ENCODE data around the gene FBXO41.

The FBXO41 gene

DNA sequence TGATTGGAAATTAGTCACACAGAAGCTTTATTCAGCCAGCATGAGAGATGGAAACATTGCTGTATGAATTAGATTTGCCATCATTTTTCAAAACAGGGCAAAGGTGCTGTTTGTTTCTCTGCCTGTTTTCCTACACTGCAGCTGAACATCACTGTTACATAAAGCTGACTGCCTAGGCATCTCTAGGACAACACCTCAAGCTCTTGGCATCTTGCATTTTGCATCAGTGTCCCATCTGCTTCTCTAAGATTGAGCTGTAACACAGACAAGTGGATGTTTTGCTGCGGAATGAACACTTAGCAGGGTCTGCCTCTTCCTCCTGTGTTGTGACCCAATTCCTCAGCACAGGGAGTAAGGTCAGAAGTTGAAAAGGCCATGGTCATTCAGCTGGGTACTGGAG is 45.3 kb downstream of the FBXO41 start:
- DNase-seq: no peak

DNA sequence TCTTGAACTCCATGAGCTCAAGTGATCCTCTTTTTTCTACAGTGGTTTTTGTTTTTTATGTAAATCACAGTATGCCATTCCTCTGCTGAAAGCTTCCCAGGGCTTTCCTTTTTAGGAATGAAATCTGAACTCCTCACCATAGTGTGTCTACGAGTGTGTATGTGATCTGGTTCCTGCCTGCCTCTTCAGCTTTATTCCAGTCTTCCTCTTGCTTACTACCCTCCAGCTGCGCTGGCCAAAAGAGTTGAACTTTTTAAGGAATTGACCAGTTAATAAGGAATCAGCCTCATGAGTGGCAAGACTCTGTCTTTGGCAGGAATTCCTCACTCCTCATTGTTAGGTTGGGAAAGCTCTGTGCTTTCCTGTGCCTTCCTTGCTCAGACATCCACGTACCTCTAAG is 46.1 kb downstream of the FBXO41 start:
- DNase-seq: no peak

DNA sequence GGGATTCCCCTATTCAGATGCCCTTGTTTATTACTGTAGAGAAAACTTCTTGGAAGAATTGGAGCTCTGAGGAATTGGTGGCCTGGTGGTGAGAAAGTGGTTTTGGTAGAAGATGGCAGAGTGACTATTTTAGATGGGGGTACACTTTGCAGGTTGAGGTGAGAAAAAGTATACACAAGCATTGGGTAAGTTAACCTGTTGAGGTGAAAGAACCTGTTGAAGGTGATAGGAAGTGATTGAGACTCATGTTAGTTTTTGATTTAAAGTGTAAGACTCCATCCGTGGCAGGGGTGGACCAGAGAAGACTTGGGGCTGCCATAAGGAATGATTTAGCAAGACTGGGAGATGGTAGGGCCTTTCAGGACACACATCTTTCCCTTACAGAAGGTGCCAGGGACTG is 47.1 kb downstream of the FBXO41 start:
- DNase-seq: no peak

DNA sequence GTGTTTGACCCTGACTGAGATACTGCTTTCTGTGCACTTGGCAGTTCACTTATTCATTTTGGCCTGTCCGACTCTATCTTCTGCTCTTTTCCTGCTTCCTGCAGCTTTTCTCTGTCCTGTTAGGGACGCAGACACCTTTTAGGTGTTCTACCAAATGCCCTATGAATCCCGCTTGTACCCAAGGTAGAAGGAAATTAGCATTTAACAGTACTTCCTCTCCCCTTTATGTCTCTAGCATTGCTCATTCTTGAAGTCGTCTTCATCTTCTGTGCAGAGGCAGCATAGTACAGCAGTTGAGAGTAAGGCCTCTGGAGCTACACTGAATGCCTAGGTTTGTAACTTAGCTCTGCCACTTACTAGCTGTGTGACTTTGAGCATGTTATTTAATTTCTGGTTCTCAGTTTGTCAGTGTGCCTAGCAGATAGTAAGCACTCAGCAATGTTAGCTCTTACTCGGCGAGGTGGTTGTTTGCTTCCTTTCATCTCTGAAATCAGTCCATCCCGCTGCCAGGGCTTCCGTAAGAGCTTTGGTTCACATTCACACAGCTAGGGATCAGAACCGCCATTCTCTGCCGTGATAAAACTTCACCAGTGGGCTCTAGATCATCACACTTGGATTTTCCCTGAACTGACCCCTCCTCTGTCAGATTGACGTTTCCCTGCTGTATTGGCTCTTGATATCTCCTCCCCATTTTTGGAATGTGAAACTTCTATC is 48.8 kb downstream of the FBXO41 start:
- no peak for DNase-seq

DNA sequence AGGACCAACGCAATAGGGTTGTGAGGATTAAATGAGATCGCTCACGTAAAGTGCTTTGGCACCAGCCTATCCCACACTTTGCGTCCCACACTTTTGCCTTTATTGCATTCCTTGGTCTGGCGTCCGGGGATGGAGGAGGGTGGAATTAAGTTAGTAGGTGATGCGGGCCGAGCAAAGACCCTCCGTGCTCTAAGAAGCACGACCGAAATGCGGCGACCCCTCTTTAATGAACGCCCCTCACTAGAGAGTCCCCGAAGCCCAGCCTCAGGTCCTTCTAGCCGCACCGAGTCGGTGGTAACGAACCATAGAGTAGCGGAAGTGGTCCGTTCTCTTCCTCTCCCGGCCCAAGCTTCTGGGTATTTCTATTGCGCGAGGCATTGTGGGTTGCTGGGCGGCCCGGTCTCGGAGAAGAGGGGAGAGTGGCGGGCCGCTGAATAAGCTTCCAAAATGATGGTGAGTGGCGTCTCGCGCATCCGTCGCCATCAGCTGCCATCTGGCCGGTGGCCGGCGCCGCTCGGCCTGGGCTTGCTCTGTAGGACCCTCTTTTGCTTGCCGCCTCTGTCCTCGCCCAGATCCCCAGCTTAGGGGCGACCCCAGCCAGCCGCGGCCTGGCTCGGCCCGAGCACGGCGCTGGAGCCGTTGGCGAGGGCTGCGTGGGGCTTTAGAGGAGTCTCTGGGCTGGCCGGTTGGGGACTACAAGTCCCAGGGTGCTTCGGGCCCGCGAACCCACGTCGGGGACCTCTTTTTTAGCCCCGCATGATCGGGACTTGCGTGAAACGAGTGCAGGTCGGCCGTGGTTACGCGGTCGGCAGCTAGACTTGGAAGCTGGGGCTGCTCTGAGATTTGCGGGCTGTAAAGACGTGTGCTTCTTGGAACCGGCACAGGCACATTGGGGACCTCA is 50.1 kb downstream of the FBXO41 start, which contains the start of gene CCT7:
Gene CCT7 (plus strand): TSS at position 377 of the 901 bp plus-strand sequence. CDS start 71 bp downstream, at position 448.
- peak; percentile 91 for DNase-seq

DNA sequence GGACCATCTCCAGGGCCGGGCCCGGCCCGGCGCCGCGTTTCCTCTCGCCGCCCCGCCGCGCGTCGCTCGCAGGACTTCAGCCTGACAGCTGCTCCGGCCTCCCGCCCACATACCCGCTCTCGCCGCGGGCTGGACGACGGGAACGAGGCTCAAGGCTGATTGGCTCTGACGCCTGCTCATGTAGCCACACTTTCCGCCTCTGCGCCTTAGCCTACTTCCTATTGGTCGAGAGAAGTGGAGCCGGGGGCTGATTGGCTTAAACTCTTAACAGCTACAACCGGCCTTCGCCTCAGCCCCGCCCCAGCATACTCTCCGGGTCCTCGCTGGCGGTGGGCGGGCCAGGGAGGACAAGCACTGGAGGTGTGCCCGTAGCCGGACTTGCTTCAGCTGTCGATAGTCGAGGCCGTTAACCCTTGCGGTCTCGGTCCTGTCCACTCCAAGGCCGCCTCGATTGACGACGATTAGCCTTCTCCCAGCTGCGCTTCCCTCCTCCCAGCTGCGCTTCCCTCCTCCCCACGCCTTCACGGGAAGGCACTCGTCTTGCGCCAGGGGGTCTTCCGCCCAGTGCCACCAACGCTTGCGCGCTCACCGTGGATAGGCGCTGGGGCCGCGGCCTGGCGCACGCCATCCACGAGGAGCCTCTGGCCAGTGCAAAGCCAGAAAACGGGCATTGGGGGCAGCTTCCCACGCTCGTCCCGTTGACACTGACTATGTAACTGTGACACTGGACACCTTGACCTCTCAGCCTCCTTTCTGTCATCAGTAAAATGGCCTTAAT is 50.9 kb downstream of the FBXO41 start, which contains the start of gene PRADC1:
Gene PRADC1 (minus strand): TSS at position 86 of the 778 bp plus-strand sequence. CDS start 79 bp downstream, at position 7.
- peak; percentile 97 for DNase-seq

DNA sequence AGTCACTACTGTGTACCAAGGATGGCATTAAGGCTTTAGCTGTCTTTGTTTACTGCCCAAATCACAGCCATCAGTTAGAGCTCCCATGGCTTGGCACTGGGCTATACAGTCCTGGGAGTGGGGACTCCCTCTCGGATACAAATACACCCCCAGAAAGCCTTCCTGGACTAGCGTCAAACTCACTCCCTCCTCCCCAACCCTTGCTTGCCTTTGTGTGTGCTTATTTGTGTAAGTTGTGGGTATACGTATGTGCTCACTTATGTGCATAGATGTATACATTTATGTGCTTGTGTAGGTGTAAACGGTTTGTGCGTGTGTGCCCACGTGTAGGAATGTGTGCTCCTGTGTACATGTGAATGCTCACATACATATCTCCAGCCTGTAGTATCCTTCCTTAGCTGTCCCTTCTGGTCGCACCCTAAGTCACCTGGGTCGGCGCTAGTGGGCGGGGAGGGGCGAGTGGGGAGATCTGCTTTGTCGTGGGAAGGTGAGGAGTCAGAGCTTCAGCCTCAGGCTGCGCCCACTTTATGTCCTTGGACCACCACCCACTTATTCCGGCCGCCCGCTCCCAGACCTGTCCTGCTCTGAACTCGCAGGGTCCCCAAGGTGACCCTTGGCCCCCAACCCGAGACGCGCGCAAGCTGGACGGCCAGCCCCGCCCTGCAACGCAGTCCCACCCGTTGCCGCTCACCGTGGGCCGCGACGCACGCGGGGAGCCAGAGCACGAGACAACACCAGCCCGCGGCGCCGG is 51.7 kb downstream of the FBXO41 start:
- DNase-seq: no peak

DNA sequence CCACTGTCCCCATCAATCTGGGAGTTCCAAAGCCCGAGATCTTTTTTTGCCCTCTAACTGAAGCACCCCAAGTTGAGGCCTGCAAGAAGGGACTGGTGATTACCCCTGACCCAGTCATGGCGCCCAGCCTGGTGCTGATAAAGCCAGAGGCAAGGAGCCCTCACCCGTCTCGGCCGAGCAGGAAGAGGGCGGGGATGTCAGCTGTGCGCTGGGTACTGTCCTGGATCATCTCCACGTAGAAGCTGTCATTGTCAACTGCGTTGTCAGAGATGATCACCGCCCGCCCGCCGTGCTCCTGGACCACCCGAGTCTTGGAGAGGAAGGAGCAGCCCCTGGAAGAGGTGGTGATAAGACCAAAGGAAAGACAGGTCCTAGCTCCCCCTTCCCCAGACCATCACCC is 55.6 kb downstream of the FBXO41 start:
- no peak for DNase-seq

DNA sequence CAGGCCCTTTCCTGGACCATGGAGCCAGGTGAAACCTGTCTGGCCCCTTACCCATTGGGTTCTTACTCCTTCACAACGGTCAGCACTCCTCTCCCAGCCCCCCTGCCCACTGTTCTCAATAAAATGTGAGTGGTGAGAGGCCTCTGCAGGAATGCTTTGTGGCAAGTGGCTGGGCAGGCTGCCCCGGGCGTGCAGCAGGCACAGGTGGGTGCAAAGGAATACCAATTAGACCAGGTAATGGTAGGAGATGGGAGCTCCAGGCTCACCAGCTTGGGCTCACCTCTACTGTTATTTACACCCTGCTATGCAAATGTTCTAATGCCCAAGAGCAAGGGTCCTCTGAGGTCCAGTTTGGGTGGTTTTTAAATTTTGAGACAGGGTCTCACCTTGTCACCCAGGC is 57.2 kb downstream of the FBXO41 start:
- no peak for DNase-seq

DNA sequence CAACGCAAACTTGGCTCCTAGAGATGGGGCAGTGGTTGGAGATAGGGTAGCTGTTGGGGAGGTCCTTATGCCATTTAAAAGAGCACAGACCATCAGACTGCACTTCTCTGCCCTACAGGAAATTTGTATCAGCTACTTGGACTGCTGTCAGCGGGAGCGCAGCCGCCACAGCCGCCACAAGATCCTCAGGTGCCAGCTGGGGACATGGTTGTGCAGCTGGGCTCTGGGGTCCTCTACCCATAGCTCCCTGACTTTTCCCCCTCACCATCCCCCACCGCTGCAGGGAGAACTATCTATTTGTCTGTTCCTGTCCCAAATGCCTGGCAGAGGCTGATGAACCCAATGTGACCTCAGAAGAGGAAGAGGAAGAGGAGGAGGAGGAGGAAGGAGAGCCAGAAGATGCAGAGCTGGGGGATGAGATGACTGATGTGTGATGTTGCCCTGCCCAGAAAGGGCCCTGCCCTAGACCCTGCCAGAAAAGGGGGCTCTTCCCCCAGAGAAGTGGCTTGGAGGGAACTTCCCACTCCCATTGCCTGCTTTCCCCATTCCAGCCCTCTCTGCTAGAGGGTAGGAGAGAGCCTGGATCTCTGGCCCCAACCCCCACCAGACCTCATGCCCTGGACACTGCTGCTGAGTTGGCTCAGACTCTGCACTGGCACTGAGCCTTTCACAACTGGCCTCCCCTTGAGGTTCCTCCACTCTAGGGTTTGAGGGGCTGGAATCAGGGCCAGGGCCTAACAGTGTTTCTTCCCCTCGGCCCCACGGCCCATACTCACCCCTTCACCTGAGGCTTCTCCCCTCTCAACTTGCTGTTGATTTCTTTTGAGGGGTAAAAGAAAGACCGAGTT is 58.5 kb downstream of the FBXO41 start:
- DNase-seq: no peak

DNA sequence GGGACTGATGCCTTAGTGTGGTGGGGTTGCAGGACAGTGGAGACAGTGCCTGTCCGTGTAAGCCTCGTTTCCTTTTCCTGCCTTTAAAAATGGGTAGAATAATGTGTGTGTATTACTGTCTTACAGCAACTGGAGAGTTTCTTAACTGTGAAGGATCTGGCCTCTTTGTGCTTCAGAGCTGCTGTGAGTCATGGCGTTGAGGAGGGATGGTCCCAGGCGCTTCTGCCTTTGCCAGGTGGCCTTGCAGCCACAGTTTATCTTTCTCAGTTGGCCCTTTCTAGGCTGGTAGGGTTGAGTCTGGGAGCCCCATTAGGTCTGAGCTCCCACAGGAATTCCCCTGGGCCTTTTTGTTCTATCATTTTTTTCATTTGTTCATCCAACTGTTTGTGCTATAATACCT is 60.5 kb downstream of the FBXO41 start:
- DNase-seq: no peak

DNA sequence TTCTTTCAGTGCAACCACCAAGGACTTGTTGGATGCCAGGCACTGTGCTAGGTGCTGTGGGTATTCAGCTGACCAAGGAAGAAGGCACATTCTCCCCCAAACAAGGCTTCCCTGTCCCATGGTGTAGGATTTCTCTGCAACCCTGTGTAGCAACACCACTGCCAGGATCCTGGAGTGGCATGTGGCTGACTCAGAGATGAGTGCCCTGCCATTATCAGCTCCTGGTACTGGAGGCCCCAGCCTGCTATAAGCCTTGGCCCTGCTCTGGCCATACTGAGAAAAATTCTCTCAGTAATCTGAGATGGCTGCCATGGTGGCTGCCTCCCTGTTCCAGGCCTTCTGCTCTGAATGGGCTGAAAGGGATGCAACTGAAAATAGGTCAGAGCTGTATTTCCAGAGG is 66.0 kb downstream of the FBXO41 start:
- no peak for DNase-seq

DNA sequence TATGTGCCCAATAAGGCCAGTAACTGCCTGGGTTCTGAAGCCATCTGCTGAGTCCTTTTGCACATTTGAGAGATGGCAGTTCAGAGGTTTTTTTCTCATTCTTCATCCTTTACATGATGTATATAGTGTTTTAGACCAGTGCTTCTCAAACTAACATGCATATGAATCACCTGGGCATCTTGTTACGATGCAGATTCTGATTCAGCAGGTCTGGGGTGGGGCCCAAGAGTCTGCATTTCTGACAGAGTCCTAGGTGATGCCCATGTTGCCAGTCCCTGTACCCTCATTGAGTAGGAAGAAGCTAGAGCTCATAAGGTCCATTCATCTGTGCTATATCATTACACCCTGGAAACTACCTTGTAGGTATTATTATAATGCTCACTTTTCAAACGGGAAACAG is 66.5 kb downstream of the FBXO41 start:
- no peak for DNase-seq

DNA sequence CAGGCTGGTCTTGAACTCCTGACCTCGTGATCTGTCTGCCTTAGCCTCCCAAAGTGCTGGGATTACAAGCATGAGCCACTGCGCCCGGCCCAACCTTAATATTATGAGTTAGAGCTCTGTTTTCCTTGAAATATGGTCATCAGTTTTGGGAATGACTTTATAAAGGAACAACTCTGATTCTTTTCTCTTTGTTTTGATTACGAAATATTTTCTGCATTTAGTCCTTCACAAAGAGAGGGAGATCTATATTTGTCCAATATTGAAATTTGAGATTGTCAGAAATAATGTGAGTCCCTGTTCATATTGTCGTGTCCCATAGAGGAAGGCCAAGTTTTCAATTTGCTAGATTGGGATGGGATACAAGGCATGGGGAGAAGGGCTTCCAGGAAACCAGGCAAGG is 67.1 kb downstream of the FBXO41 start:
- DNase-seq: no peak

DNA sequence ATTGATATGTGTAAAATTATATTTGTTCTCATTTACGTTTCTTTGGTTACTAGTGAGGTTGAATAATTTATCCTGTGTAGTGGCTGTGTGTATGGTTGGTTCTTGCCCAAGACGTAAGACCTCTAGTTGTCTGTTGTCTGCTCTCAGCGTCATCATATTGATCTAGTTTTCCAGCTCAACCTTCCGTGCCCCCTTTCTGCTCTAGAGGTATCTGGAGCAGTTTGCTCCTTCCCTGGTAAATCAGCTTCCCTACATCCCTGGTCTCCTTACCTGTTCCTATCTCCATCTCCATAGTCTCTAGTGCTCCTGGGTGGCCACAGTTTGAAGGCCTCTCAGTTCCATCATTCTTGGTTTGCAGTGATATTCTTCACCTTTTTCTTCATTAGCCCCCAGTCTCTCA is 69.0 kb downstream of the FBXO41 start:
- DNase-seq: no peak

DNA sequence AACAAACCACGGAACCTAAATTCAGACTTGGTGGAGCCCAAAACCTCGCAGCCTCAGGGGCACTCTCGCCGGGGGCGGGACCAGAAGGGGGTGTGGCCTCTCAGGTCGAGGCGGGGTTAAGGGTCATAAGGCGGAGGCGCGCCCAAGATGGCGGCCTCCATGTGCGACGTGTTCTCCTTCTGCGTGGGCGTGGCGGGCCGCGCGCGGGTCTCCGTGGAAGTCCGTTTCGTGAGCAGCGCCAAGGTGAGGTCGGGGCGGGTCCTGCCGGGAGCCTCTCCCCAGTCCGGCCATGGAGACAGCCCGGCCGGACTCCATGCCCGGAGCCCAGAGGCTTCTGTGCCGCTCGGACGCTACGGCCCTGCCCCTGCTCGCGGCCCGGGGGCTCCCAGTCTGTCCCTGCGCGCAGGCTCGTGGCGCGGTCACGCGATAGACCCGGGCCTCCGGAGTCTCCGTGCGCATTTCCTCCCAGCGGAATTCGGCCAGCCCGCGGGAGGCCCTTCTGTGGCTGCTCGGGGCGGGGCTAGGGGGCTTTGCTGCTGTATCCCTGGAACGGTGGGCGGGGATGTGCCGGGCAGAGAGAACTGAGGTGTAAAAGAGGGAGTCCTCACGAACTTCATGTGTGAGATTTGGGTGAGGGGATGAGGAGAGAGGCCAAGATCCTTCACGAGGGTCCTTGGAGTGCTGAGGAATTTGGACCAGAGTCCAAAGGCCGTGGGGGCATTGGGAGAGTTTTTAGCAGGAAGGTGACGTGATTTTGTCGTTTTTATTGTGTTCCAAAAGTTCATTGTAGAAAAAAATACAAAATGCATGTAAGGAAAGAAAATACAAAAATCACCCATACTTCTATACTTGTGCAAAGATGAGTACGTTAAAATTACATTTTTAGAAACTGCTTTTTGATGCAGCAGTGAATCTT is 69.9 kb downstream of the FBXO41 start, which contains the start of gene SMYD5:
Gene SMYD5 (plus strand): TSS at position 126 of the 916 bp plus-strand sequence. CDS start 22 bp downstream, at position 148.
- DNase-seq: peak; percentile 74

DNA sequence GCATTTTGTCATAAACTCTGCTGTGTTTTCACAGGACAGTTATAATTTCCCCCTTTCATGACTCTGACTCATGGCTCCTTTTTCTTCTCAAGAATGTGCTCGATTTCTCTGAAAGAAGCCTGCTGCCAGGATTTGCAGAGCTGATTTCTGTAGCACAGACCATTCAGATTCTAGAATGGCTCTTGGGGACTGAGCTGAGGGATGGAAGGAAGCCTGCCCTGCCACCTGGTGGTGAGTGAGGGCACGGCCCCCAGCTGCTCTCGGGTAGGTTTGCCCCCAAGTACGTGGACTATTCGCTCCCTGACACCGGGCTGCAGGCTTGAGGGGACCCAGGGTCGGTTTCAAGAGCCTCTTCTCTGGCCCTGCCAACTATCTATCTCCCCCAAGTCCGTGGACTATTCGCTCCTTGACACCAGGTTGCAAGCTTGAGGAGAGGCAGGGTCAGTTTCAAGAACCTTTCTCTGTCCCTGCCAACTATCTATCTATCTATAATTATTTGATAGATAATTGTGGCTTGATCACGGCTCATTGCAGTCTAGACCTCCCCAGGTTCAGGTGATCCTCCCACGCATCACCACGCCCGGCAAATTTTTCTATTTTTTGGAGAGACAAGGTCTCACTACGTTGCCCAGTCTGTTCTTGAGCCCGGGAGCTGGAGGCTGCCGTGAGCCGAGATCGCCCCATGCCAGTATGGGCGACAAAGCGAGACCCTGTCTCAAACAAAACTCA is 71.7 kb downstream of the FBXO41 start:
- DNase-seq: peak; percentile 66

DNA sequence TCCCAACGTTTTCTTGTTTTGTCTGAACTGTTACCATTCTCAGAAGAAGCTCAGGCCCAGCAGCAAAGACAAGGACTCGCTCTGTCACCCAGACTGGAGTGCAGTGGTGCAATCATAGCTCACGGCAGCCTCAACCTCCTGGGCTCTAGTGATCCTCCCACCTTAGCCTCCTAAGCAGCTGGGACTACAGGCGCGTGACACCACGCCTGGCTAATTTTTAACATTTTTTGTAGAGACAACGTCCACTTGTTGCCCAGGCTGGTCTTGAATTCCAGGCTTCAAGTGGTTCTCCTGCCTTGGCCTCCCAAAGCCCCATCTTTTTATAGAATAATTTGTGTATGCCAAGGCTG is 72.2 kb downstream of the FBXO41 start:
- DNase-seq: no peak

DNA sequence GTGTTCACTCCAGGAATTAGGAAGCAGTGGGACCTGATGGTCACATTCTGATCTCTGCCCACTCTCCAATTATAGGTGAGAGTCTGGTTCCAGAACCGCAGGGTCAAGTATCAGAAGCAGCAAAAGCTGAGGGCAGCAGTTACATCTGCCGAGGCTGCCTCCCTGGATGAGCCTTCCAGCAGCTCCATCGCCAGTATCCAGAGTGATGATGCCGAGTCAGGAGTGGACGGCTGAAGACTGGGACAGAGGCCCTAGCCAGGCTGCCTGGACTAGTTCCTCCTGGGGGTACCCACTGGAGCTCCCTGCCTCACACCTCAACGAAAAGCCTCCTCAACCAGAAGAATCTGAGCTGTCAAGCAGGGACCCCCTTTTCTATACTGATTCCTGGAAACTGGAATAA is 73.6 kb downstream of the FBXO41 start:
- no peak for DNase-seq

DNA sequence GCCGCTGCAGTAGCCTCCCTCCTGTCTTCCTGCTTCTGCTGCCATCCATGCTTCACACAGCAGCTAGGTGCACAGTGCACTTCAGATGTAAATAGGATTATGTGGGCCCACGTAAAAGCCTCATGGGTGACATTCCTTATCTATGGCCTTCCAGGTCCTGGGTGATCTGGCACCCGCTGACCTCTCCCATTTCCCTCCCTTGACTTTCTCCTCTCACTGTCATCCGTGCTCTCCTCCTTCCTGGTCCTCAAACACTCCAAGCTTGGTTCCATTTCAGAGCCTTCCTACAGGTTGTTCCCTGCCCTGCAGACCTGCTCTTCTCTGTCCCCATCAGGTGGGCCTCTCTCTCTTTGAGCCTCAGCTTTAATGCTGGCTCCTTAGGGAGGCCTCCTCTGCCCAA is 74.3 kb downstream of the FBXO41 start:
- DNase-seq: no peak

Measured in NCI-H1436 (cell line).